ENCODE results near the gene ARHGAP26. TPM values are rescaled to one million over a fixed set of nuclear protein-coding genes. Genes with fewer than 3 reads are reported as not detected.
"Not testable (repeated sequence)": the region's sequence is repeated elsewhere in the genome, so short reads cannot be mapped to it uniquely, and the experiment has no call there.

The ARHGAP26 gene
- total RNA-seq, 6 experiments from 2014 or later: 6.7 to 14.5 (median 8.3) TPM

DNA sequence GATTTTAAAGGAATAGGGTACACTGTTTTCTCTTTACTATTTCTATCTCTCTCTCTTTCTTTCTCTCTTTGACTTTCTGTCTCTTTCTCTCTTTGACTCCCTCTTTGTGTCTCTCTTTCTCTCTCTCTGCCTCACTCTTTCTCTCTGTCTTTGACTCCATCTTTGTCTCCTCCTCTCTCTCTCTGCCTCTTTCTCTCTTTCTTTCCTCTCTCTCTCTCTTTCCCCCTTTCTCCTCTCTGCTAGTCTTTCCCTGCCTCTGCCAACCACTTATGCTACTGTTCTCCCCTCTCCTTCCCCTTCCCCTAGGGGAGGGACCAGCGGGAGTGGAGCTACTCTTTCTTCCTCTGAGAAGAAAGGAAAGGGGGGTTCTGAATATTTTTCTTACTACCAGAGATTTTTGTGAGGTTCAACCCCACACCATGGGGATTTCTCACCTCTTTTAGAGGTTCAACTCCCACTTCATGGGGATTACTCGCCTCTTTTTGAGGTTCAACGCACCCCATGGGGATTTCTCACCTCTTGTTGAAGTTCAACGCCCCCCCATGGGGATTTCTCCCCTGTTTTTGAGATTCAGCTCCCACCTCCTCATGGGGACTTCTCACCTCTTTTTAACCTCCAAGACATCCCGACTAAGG lies 323.4 kb downstream of the ARHGAP26 start:
- WGBS (ENCODE audit: insufficient coverage, low coverage, low lambda C conversion rate, missing lambda C conversion rate): 95% methylated on average over 5 of the region's 5 CpGs

GRCh38 chr5:143094087-143094521 lies 323.9 kb downstream of the ARHGAP26 start:
- 68% methylated on average over 12 of the region's 16 CpGs for WGBS (ENCODE audit: insufficient coverage, low coverage, low lambda C conversion rate, missing lambda C conversion rate)
- intact Hi-C loops (cut with DNase I): no loop called here
- Histone ChIP-seq H3K27ac (no peak overlapping the region), H3K4me3 (no peak overlapping the region), H3K9me3 (no peaks in the 10 kb centered on the region), H3K27me3 (no peaks in the 10 kb centered on the region), H3K4me1 (no peaks in the 10 kb centered on the region), H3K36me3 (no peaks in the 10 kb centered on the region)
- DNase-seq: no peak
- no peak for ATAC-seq
- no peak for TF ChIP-seq POLR2A (IDR thresholded peaks at IDR 0.05)
- TF ChIP-seq, protein P1, sequence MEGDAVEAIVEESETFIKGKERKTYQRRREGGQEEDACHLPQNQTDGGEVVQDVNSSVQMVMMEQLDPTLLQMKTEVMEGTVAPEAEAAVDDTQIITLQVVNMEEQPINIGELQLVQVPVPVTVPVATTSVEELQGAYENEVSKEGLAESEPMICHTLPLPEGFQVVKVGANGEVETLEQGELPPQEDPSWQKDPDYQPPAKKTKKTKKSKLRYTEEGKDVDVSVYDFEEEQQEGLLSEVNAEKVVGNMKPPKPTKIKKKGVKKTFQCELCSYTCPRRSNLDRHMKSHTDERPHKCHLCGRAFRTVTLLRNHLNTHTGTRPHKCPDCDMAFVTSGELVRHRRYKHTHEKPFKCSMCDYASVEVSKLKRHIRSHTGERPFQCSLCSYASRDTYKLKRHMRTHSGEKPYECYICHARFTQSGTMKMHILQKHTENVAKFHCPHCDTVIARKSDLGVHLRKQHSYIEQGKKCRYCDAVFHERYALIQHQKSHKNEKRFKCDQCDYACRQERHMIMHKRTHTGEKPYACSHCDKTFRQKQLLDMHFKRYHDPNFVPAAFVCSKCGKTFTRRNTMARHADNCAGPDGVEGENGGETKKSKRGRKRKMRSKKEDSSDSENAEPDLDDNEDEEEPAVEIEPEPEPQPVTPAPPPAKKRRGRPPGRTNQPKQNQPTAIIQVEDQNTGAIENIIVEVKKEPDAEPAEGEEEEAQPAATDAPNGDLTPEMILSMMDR (IDR thresholded peaks at IDR 0.05): no peak

More for the DNA sequence above, 323.4 kb downstream of the ARHGAP26 start:
- intact Hi-C loops (cut with DNase I): no loop called here
- Histone ChIP-seq H3K4me3 (no peak overlapping the region), H3K9me3 (no peaks in the 10 kb centered on the region), H3K4me1 (no peaks in the 10 kb centered on the region), H3K36me3 (no peaks in the 10 kb centered on the region), H3K27me3 (no peaks in the 10 kb centered on the region), H3K27ac (no peak overlapping the region)
- DNase-seq (no peak), ATAC-seq (no peak)
- TF ChIP-seq, protein P1 (IDR thresholded peaks at IDR 0.05): no peak
- no peak for TF ChIP-seq POLR2A (IDR thresholded peaks at IDR 0.05)

DNA sequence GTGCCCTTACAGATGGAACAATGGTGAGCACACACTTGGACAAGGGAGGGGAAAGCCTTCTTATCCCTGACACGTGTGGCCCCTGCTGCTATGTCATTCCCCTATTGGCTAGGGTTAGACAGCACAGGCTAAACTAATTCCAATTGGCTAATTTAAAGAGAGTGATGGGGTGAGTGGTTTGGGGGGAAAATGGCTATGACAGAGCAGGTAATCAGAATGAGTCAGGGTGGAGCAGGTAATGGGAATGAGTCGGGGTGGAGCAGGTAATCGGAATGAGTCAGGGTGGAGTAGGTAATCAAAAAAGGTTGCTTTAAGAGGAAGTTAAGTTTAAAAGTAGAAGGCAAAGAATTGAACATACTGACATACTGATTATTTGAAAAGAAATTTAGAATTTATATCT lies 324.4 kb downstream of the ARHGAP26 start:
- H3K4me3 ChIP-seq; ATAC-seq; intact Hi-C loops (cut with DNase I); H3K9me3 ChIP-seq; H3K27ac ChIP-seq; H3K36me3 ChIP-seq; H3K4me1 ChIP-seq; H3K27me3 ChIP-seq; DNase-seq: not testable (repeated sequence)
- WGBS (ENCODE audit: insufficient coverage, low coverage, low lambda C conversion rate, missing lambda C conversion rate): 0% methylated on average over 1 of the region's 3 CpGs

- Histone ChIP-seq H3K36me3 (no peaks in the 10 kb centered on the region), H3K9me3 (no peaks in the 10 kb centered on the region), H3K4me3 (no peak overlapping the region), H3K27me3 (no peaks in the 10 kb centered on the region), H3K27ac (no peak overlapping the region), H3K4me1 (no peaks in the 10 kb centered on the region)
- no peak for TF ChIP-seq POLR2A (IDR thresholded peaks at IDR 0.05)
- TF ChIP-seq, protein P1 (IDR thresholded peaks at IDR 0.05): no peak
- WGBS (ENCODE audit: insufficient coverage, low coverage, low lambda C conversion rate, missing lambda C conversion rate): 73% methylated on average over 2 of the region's 2 CpGs
- DNase-seq: no peak
- intact Hi-C loops (cut with DNase I): no loop called here
- no peak for ATAC-seq
Observed at GRCh38 chr5:143101121-143101520, 330.9 kb downstream of the ARHGAP26 start.

GRCh38 chr5:143101725-143102386 lies 331.7 kb downstream of the ARHGAP26 start:
- H3K27ac ChIP-seq: no peak overlapping the region
- no peaks in the 10 kb centered on the region for H3K27me3 ChIP-seq
- intact Hi-C loops (cut with DNase I): no loop called here
- H3K9me3 ChIP-seq: no peaks in the 10 kb centered on the region
- 80% methylated on average over 7 of the region's 7 CpGs for WGBS (ENCODE audit: insufficient coverage, low coverage, low lambda C conversion rate, missing lambda C conversion rate)
- H3K4me3 ChIP-seq: no peak overlapping the region
- no peaks in the 10 kb centered on the region for H3K4me1 ChIP-seq
- ATAC-seq (peak in 2 of 4 donors; percentile 35 to 53), DNase-seq (no peak)
- H3K36me3 ChIP-seq: no peaks in the 10 kb centered on the region
- TF ChIP-seq, protein P1 (IDR thresholded peaks at IDR 0.05): no peak
